Transverse colon (tissue), 4 donors: Measurements from ENCODE around the gene MDM2.

Experiments
- EP300 ChIP-seq: sonication (generic); formaldehyde crosslinking; IDR thresholded peaks from one replicate; pipeline ENCODE4 v1.6.1; 2017; ENCODE audit warnings: antibody characterized with exemption, low read depth
- POLR2A ChIP-seq: fragments of 450-650 bp; IDR thresholded peaks from one replicate; pipeline ENCODE4 v1.6.1; 2016; ENCODE audit warnings: antibody characterized with exemption, mild to moderate bottlenecking, moderate library complexity
- POLR2AphosphoS5 ChIP-seq, 3 donors: sonication (generic); formaldehyde crosslinking; IDR thresholded peaks; one replicate each; pipeline ENCODE4 v1.6.1; 2016; ENCODE audit warnings: antibody characterized with exemption in 3 of 3
- TF ChIP-seq, protein P1 (sequence below), 5 experiments: fragments of 200-600 bp in 3 of 5; fragments of 450-650 bp in 2 of 5; sonication (generic) in 3 of 5; IDR thresholded peaks; 1 replicate in 2 of 5; 2 replicates in 3 of 5; pipeline ENCODE4 v1.5.1; 2016 to 2017; ENCODE audit warnings: antibody characterized with exemption in 5 of 5, inconsistent platforms in 3 of 5, mild to moderate bottlenecking in 2 of 5, moderate library complexity in 1 of 5

DNA sequence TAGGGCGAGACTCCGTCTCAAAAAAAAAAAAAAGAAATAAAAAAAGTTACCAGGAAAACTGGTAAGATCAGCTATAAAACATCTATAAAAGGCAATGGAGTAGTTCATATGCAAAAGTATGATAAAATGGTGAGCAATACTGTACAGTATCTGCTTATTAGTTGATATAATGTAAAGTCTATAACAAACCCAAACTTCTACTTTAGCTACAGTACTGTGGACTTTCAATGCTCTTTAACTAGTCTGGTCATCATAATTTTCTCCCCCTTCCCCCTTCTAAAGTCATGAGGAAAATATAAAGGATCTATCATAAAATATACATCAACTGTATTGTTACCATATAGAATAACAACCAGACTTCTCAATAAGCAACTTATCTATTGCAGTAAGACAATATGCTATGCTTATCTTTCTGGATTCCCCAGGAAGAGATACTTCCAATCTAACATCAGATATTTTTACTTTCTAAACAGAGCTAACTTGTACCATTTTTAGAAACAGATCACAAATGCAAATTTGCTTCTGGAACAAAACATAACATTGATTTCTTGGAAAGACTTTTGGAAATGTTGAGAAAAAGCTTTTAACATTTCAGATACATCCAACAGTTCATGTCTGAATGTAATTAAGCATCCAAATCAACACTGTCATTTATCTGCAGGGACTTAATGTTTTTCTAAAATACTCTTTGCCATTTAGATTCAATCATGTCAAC lies 43.8 kb downstream of the MDM2 start:
- TF ChIP-seq POLR2A, result no peak
- TF ChIP-seq, protein P1, sequence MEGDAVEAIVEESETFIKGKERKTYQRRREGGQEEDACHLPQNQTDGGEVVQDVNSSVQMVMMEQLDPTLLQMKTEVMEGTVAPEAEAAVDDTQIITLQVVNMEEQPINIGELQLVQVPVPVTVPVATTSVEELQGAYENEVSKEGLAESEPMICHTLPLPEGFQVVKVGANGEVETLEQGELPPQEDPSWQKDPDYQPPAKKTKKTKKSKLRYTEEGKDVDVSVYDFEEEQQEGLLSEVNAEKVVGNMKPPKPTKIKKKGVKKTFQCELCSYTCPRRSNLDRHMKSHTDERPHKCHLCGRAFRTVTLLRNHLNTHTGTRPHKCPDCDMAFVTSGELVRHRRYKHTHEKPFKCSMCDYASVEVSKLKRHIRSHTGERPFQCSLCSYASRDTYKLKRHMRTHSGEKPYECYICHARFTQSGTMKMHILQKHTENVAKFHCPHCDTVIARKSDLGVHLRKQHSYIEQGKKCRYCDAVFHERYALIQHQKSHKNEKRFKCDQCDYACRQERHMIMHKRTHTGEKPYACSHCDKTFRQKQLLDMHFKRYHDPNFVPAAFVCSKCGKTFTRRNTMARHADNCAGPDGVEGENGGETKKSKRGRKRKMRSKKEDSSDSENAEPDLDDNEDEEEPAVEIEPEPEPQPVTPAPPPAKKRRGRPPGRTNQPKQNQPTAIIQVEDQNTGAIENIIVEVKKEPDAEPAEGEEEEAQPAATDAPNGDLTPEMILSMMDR (IDR thresholded peaks at IDR 0.05), result no peak
- TF ChIP-seq EP300, result no peak
- no peak for TF ChIP-seq POLR2AphosphoS5 (IDR thresholded peaks at IDR 0.05)
